GM12801 (cell line): ENCODE results near the gene TSC22D3.

ENCODE experiments used
- CTCF ChIP-seq: IDR thresholded peaks from one replicate; pipeline ENCODE4 v1.5.1; 2011; ENCODE audit warnings: control low read depth; ENCODE audit not compliant: insufficient read length; ENCODE audit errors: extremely low read depth

TSC22D3 gene

GRCh38 chrX:107775734-107776511 is at the start of gene TSC22D3:
TSS of gene TSC22D3 (minus strand) at chrX:107775787. CDS start at chrX:107775419, 368 bp downstream.
- no peak for TF ChIP-seq CTCF

GRCh38 chrX:107823456-107823855 is 47.9 kb upstream of the TSC22D3 start:
- TF ChIP-seq CTCF = no peak

- no peak for TF ChIP-seq CTCF
These were observed 47.5 kb upstream of the TSC22D3 start for GRCh38 chrX:107823042-107823441.

DNA sequence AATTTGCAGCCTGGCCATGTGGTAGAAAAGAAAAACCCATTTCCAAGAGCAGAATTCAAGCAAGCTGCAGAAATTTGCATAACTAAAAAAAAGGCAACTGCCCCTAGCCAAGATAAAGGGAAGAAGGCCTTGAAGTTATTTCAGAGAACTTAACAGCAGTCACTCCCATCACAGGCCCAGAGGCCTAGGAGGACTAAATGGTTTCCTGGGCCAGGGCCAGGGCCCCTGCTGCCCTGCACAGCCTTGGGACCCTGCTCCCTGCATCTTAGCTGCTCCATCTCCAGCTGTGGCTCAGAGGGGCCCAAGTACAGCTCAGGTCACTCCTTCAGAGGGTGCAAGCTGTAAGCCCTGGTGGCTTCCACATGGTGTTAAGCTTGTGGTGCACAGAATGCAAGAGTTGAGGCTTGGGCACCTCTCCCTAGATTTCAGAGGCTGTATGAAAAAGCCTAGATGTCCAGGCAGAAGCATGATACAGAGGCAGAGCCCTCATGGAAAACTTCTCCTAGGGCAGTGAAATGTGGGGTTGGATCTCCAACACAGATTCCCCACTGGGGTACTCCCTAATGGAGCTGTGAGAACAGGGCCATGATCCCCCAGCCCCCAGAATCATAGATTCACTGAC is 43.4 kb upstream of the TSC22D3 start:
- TF ChIP-seq CTCF = no peak

DNA sequence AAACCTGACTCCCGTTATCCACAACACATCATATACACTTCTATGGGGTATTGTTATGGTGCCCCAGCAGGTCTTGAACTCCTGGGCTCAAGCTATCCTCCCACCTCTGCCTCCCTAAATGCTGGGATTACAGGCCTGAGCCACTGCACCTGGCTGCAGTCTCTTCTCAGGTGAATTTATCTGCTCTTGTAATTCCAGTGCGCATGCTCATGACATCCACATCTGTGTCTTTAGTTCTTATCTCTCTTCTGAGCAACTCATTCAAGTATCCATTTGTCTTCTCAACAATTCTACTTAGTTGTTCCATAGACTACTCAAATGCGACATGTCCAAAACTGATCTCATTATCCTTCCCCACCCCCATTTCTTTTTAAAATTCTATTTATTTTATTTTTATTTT is 29.6 kb upstream of the TSC22D3 start:
- no peak for TF ChIP-seq CTCF

DNA sequence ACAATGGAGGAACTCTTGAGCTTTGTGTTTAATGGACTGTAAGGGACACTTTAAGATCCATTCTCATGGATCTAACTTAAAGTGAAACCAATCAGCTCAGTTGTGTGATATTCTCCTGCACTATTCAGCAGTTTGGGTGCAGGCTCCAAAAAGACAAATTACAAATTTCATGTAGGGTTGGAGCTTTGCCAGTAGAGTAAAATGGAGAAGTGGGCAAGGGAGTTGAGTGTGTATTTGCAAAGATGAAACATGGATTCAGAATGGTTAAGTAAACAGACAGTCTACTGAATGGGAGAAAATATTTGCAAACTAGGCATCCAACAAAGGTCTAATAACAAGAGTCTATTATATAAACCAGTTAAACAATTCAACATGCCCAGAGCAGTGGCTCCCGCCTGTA is 28.8 kb upstream of the TSC22D3 start:
- TF ChIP-seq CTCF = no peak

DNA sequence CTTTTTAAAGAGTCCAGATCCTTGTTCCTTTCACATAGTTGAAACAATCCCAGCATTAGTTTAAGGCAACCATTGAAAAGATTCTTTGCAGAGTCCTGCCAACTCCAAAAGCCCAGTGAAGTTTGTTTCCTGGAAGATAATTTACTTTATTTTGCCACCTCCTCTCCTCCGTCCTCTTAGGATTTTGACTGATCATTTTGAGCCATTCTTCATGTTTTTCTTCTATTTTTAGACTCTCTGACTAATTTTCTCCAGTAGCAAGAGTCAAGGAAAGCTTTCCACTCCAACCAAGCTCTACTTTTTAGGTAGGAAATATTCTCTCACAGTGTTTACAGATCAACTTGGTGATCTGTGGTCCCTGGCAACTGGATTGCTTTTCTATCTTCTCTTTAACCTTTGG is 12.2 kb upstream of the TSC22D3 start:
- TF ChIP-seq CTCF = no peak
